ENCODE measurements around the gene DNAJC3.
A peak's percentile ranks its signal among the peaks of the same experiment; 100 is the strongest.
"Not testable (repeated sequence)": the region's sequence is repeated elsewhere in the genome, so short reads cannot be mapped to it uniquely, and the experiment has no call there.

The DNAJC3 gene

DNA sequence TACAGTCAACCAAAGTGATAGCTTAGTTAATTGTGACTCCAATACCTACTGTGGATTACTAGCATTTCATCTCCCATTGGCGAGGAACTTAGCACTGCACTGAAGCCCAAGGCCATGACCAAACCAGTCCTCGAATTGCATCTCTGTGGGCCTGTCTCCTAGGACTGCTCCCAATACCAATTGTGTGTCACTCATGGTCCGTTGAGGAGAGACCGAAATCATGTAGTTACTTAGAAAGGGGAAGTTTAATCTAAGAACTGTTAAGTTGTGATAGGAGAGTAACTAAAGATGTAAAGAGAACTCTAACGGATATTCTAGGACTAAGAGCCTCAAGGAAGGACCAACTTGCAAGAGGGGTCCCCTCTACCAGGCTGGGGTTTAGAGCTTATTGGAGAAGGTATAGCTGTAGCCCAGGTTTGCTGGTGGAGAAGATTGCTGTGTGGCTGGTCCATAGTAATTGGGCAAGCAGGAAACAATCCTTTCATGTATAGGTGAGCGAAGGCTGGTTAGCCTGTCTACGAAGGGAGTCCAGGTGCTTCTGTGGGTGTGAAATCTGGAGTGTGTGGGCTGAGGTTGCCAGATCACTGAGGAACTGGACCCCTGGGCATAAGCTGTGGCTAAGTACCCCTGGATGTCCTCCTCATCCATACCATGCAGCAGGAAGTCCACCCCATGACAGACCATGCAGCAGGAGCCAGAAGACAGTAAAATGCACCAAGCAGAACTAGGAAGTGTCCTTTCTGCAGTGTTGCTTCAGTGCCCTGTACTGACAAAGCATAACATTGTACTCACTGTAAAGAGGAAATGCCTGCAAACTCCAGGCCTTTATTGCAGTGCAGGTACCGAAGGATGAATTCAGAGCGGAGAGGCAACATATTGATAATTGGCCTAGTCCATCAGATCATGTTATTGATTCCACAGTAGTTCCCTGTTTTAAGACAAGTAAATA, 30.8 kb downstream of the DNAJC3 start:
- Histone ChIP-seq H4K20me1 (peaks cover 0 to 65% (median 57%) of the 10 kb centered on the region in 11 experiments; a peak in 16 of 22 replicates), H3K4me3 (no peak overlapping the region), H3K27me3 (no peaks in the 10 kb centered on the region), H3K36me3 (peaks cover 42 to 74% (median 60%) of the 10 kb centered on the region in 11 experiments), H3K4me2 (peak overlapping the region in 5 of 11 experiments; percentile 23 to 65 (median 43); a peak in 10 of 22 replicates), H3K9ac (no peak overlapping the region), H3K9me3 (replicated peaks in 1 of 11) (peaks cover 9 to 45% (median 31%) of the 10 kb centered on the region in 11 experiments), H3K27ac (peak overlapping the region in 1 of 11 experiments; percentile 9; a peak in 2 of 22 replicates), H3K4me1 (peaks cover 0 to 34% (median 15%) of the 10 kb centered on the region in 10 experiments; a peak in 17 of 20 replicates)
- no peak for TF ChIP-seq Cebpa-rat (IDR thresholded peaks at IDR 0.05)

- Histone ChIP-seq H3K9ac (no peak overlapping the region), H3K36me3 (peaks cover 48 to 79% (median 66%) of the 10 kb centered on the region in 11 experiments), H3K9me3 (replicated peaks in 1 of 11) (peaks cover 16 to 52% (median 37%) of the 10 kb centered on the region in 11 experiments), H3K27me3 (no peaks in the 10 kb centered on the region), H3K4me1 (peaks cover 0 to 34% (median 15%) of the 10 kb centered on the region in 10 experiments; a peak in 17 of 20 replicates), H3K4me2 (peak overlapping the region in 5 of 11 experiments; percentile 23 to 65 (median 43); a peak in 10 of 22 replicates), H3K27ac (peak overlapping the region in 1 of 11 experiments; percentile 9; a peak in 2 of 22 replicates), H3K4me3 (no peak overlapping the region), H4K20me1 (peaks cover 0 to 58% (median 51%) of the 10 kb centered on the region in 11 experiments; a peak in 16 of 22 replicates)
- TF ChIP-seq Cebpa-rat (IDR thresholded peaks at IDR 0.05), result no peak
These were observed 31.4 kb downstream of the DNAJC3 start for GRCh38 chr13:95708391-95708774.

DNA sequence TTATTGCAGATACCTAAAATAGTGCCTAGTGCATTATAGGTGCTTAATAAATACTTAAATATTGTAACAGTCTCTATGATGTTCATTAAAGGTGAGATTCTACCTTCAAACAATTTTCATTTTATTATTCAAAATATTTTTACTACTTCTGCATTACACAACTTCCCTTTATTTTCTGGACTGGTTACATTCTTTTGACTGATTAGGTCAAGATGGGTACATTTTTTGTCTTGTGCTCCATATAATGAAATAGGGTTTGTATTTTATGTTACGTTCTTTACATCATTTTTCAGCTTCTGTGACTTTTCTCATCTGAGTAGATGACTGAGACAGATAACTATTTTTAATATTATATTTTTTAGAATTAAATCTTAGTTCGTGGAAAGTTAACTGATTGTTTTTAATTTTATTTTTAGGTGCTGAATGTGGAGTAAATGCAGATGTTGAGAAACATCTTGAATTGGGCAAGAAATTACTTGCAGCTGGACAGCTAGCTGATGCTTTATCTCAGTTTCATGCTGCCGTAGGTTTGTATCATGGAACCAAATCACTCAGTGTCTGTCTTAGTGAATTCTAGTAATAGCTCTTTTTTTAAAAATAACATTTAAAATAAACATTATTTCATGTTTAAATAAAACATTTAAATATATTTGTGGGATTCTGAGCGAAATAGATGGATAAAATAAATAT, 32.0 kb downstream of the DNAJC3 start:
- Histone ChIP-seq H3K27ac (no peak overlapping the region), H3K9ac (no peak overlapping the region), H3K4me2 (peak overlapping the region in 5 of 11 experiments; percentile 23 to 65 (median 43); a peak in 9 of 22 replicates), H3K4me3 (no peak overlapping the region), H3K9me3 (replicated peaks in 1 of 11) (peaks cover 19 to 58% (median 41%) of the 10 kb centered on the region in 11 experiments), H3K36me3 (peaks cover 54 to 81% (median 68%) of the 10 kb centered on the region in 11 experiments), H3K4me1 (peaks cover 0 to 34% (median 15%) of the 10 kb centered on the region in 10 experiments; a peak in 17 of 20 replicates), H3K27me3 (no peaks in the 10 kb centered on the region), H4K20me1 (peaks cover 0 to 53% (median 45%) of the 10 kb centered on the region in 11 experiments; a peak in 16 of 22 replicates)
- TF ChIP-seq Cebpa-rat (IDR thresholded peaks at IDR 0.05), result no peak

- peaks cover 60 to 85% (median 70%) of the 10 kb centered on the region in 11 experiments for H3K36me3 ChIP-seq
- H3K9me3 ChIP-seq (replicated peaks in 1 of 11), result peaks cover 22 to 55% (median 48%) of the 10 kb centered on the region in 11 experiments
- H3K27ac ChIP-seq, result no peak overlapping the region
- no peak overlapping the region for H3K4me2 ChIP-seq
- H4K20me1 ChIP-seq, result peaks cover 3 to 39% (median 31%) of the 10 kb centered on the region in 11 experiments; a peak in 16 of 22 replicates
- peaks cover 0 to 34% (median 15%) of the 10 kb centered on the region in 10 experiments; a peak in 17 of 20 replicates for H3K4me1 ChIP-seq
- H3K27me3 ChIP-seq, result no peaks in the 10 kb centered on the region
- no peak overlapping the region for H3K4me3 ChIP-seq
- H3K9ac ChIP-seq, result no peak overlapping the region
- TF ChIP-seq Cebpa-rat (IDR thresholded peaks at IDR 0.05), result no peak
These were observed 33.4 kb downstream of the DNAJC3 start for GRCh38 chr13:95710313-95710712.

- H3K27ac ChIP-seq, H3K27me3 ChIP-seq, H3K9ac ChIP-seq, H3K4me2 ChIP-seq, H3K4me3 ChIP-seq: not testable (repeated sequence)
- peaks cover 0 to 18% (median 9%) of the 10 kb centered on the region in 10 experiments; a peak in 14 of 20 replicates for H3K4me1 ChIP-seq
- peaks cover 36 to 77% (median 72%) of the 10 kb centered on the region in 11 experiments for H3K9me3 ChIP-seq (replicated peaks in 1 of 11)
- H3K36me3 ChIP-seq, result peaks cover 82 to 97% (median 89%) of the 10 kb centered on the region in 11 experiments
- peaks cover 2 to 21% (median 9%) of the 10 kb centered on the region in 11 experiments; a peak in 17 of 22 replicates for H4K20me1 ChIP-seq
These were observed 35.9 kb downstream of the DNAJC3 start for GRCh38 chr13:95712846-95713245.

DNA sequence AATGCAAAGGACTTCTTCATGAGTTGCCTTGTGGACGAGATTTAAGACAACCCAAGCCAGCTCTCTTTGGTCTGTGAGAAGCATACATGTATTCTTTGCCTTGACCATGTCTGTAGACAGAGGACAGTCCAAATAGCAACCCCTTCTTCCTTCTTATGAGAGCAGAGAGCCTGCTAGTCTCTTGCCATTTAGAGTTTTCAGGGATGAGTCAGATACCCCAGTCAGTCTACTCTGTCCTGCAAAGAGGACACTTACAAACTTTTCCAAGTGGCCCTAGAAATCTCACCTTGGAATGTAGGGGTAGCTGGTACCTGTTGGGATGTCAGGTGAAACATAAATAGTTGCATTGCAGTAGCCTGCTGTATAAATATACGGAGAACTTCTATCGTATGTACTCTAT, 36.7 kb downstream of the DNAJC3 start:
- H3K4me2 ChIP-seq, result no peak overlapping the region
- peaks cover 36 to 83% (median 72%) of the 10 kb centered on the region in 11 experiments for H3K9me3 ChIP-seq (replicated peaks in 1 of 11)
- no peak overlapping the region for H3K4me3 ChIP-seq
- H3K27ac ChIP-seq, result no peak overlapping the region
- H3K36me3 ChIP-seq, result peaks cover 89 to 98% (median 96%) of the 10 kb centered on the region in 11 experiments
- no peak overlapping the region for H3K9ac ChIP-seq
- H3K4me1 ChIP-seq, result peaks cover 0 to 10% (median under 1%) of the 10 kb centered on the region in 10 experiments; a peak in 12 of 20 replicates
- no peak for TF ChIP-seq Cebpa-rat (IDR thresholded peaks at IDR 0.05)
- H3K27me3 ChIP-seq, result no peaks in the 10 kb centered on the region
- peaks cover 0 to 22% (median under 1%) of the 10 kb centered on the region in 11 experiments; a peak in 13 of 22 replicates for H4K20me1 ChIP-seq

DNA sequence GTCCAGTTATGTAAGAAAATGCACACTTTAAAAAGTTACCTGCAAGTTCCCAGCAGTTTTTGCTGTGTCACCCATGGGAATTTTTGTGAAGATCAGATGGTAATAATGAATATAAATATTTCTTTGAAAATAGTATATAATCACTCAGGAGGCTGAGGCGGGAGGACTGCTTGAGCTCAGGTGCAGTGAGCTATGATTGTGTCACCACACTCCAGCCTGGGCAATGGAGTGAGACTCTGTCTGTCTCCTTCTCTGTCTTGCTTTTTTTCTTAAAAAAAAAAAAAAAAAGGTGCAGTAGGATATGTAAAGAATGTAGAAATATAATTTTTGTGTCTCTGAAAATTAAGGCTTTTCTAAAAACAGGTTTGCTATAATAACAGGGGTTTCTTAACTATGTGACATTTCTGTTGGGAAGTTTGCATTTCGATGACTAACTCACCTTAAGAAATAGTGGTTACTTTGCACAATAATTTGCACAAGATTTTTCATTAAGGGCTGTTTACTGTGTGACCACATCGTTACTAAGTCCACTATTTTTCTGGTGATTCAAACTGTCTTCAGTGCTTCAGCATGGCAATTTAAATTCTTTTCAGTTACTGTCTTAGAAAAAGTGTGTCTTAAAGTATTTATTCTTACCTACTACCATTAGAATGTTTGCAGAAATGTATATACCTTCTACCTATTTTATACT, 37.3 kb downstream of the DNAJC3 start:
- Histone ChIP-seq H3K36me3 (peaks cover 96 to 100% (median 99%) of the 10 kb centered on the region in 11 experiments), H3K4me3 (no peak overlapping the region), H3K9me3 (replicated peaks in 1 of 11) (peaks cover 36 to 86% (median 72%) of the 10 kb centered on the region in 11 experiments), H3K9ac (no peak overlapping the region), H3K4me2 (no peak overlapping the region), H3K27ac (no peak overlapping the region), H4K20me1 (peaks cover 0 to 29% (median 0%) of the 10 kb centered on the region in 11 experiments; a peak in 8 of 22 replicates), H3K27me3 (no peaks in the 10 kb centered on the region), H3K4me1 (peaks cover 0 to 3% (median 0%) of the 10 kb centered on the region in 10 experiments; a peak in 3 of 20 replicates)
- no peak for TF ChIP-seq Cebpa-rat (IDR thresholded peaks at IDR 0.05)

GRCh38 chr13:95716231-95716630, 39.3 kb downstream of the DNAJC3 start:
- Histone ChIP-seq H3K27me3 (no peaks in the 10 kb centered on the region), H3K36me3 (peaks cover 79 to 92% (median 83%) of the 10 kb centered on the region in 11 experiments), H3K4me3 (no peak overlapping the region), H3K4me2 (no peak overlapping the region), H3K9ac (no peak overlapping the region), H4K20me1 (peaks cover 0 to 44% (median 7%) of the 10 kb centered on the region in 11 experiments; a peak in 9 of 22 replicates), H3K4me1 (no peaks in the 10 kb centered on the region), H3K27ac (no peak overlapping the region), H3K9me3 (replicated peaks in 1 of 11) (peaks cover 35 to 66% (median 58%) of the 10 kb centered on the region in 11 experiments)
- no peak for TF ChIP-seq Cebpa-rat (IDR thresholded peaks at IDR 0.05)

Measured in BLaER1 treated with 17β-estradiol and CSF1 and Interleukin-3, amounts not matched to agents 10 nM and 100 nM (cell line).